GM18517 (cell line): ENCODE measurements around the gene BLOC1S3.
"Not testable (repeated sequence)": the region's sequence is repeated elsewhere in the genome, so short reads cannot be mapped to it uniquely, and the experiment has no call there.

Experiments
- ATAC-seq: cut with Tn5 transposase; IDR thresholded peaks from one replicate; pipeline ENCODE4 v1.9.1; 2021; ENCODE audit warnings: mild to moderate bottlenecking, moderate library complexity; ENCODE audit not compliant: unreplicated experiment

BLOC1S3 gene

GRCh38 chr19:45217957-45218334 lies 39.4 kb downstream of the BLOC1S3 start:
- no peak for ATAC-seq

- no peak for ATAC-seq
Measured at GRCh38 chr19:45218426-45218825, 39.8 kb downstream of the BLOC1S3 start.

GRCh38 chr19:45218911-45219743 lies 40.5 kb downstream of the BLOC1S3 start:
- ATAC-seq = no peak

- ATAC-seq = no peak
Measured at GRCh38 chr19:45222724-45223123, 44.1 kb downstream of the BLOC1S3 start.

GRCh38 chr19:45223879-45224278 lies 45.3 kb downstream of the BLOC1S3 start:
- no peak for ATAC-seq

- ATAC-seq = no peak
Measured at GRCh38 chr19:45224645-45225044, 46.1 kb downstream of the BLOC1S3 start.

- ATAC-seq = not testable (repeated sequence)
Measured at GRCh38 chr19:45229056-45229455, 50.5 kb downstream of the BLOC1S3 start.
